Stimulated activated CD4-positive, alpha-beta T cell treated with anti-CD3 and anti-CD28 coated beads, Interleukin-1b, Interleukin-23, amount 100 ng/mL, for 4 hours (primary cell): ENCODE data around the gene NXPH4.
A peak's percentile ranks its signal among the peaks of the same experiment; 100 is the strongest.

Experiments
- DNase-seq, 2 donors: peaks; one replicate each; pipeline ENCODE4 v3.0.0-alpha.2; 2020; ENCODE audit warnings: low read depth in 2 of 2

NXPH4 gene

DNA sequence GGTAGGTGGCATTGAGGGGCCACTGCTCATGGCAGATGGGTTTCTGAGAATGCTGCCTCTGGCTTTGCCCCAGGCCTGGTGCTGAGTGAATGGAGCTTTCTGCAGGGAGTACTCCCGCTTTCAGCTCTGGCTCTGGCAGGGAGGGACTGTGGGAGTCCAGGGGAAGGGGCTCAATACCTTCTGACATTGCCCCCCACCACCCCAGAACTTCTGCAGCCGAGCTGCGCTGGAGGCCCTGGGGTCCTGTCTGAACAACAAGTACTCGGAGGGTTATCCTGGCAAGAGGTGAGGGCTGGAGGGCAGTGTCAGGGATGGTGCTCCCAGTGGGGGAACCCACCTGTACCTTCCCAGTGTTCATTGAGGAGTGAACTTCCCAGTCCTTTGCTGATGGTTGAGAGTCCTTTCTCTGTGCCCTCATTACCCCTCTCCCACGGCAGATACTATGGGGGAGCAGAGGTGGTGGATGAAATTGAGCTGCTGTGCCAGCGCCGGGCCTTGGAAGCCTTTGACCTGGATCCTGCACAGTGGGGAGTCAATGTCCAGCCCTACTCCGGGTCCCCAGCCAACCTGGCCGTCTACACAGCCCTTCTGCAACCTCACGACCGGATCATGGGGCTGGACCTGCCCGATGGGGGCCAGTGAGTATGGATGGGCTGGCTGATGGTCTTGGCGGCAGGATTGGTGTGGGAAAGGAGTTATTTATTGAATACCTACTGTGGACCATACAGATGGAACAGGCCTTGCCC lies 14.9 kb downstream of the NXPH4 start:
- no peak for DNase-seq

DNA sequence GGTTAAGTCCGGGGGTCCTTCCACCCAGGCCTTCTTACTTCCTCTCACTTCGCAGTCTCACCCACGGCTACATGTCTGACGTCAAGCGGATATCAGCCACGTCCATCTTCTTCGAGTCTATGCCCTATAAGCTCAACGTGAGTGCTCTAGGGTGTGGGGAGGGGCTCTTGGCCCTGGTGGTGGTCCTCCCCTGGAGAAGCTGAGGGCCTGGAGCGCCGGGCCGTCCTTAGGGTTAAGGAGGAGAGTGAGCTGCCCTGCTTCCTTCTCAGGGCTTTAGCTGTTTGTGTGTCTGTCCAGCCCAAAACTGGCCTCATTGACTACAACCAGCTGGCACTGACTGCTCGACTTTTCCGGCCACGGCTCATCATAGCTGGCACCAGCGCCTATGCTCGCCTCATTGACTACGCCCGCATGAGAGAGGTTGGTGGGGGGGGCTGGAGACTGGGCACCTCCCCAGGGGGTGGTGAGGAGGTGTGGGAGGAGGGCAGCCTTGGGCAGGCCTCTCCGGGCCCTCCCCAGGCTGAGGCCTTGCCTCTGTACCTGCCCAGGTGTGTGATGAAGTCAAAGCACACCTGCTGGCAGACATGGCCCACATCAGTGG lies 15.7 kb downstream of the NXPH4 start:
- DNase-seq = no peak

DNA sequence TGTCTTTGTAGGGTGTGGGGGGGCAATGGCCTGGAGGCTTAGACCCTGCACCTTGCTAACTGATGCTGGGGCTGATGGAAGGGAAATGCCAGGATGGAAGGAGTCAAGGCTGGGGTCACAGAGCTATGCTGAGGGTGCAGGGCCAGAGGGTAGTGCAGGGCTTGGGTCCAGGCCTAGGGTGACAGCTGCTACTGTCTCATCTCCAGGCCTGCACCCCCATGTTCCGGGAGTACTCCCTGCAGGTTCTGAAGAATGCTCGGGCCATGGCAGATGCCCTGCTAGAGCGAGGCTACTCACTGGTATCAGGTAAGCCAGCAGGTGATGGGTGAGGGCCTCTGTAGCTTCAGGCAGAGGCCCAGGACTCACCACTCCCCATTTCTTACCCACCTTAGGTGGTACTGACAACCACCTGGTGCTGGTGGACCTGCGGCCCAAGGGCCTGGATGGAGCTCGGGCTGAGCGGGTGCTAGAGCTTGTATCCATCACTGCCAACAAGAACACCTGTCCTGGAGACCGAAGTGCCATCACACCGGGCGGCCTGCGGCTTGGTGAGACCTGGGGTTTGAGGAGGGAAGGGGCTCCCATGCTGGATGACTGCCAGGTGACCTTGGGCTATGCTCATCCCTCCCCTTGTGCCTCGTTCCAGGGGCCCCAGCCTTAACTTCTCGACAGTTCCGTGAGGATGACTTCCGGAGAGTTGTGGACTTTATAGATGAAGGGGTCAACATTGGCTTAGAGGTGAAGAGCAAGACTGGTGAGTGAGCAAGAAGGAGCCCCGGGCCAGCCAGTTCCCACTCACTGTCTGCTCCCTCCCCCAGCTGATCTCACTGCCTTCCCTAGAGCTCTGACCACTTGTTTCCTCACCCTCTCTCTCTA lies 17.0 kb downstream of the NXPH4 start:
- no peak for DNase-seq

DNA sequence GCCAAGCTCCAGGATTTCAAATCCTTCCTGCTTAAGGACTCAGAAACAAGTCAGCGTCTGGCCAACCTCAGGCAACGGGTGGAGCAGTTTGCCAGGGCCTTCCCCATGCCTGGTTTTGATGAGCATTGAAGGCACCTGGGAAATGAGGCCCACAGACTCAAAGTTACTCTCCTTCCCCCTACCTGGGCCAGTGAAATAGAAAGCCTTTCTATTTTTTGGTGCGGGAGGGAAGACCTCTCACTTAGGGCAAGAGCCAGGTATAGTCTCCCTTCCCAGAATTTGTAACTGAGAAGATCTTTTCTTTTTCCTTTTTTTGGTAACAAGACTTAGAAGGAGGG lies 17.6 kb downstream of the NXPH4 start:
- DNase-seq = no peak

DNA sequence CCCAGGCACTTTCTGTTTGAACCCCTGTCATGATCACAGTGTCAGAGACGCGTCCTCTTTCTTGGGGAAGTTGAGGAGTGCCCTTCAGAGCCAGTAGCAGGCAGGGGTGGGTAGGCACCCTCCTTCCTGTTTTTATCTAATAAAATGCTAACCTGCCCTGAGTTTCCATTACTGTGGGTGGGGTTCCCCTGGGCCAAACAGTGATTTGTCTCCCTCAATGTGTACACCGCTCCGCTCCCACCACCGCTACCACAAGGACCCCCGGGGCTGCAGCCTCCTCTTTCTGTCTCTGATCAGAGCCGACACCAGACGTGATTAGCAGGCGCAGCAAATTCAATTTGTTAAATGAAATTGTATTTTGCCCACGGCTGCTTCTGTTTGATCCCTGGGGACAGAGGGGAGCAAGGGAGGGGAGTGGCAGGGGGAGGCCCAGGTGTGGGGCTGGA lies 18.0 kb downstream of the NXPH4 start:
- DNase-seq = no peak

DNA sequence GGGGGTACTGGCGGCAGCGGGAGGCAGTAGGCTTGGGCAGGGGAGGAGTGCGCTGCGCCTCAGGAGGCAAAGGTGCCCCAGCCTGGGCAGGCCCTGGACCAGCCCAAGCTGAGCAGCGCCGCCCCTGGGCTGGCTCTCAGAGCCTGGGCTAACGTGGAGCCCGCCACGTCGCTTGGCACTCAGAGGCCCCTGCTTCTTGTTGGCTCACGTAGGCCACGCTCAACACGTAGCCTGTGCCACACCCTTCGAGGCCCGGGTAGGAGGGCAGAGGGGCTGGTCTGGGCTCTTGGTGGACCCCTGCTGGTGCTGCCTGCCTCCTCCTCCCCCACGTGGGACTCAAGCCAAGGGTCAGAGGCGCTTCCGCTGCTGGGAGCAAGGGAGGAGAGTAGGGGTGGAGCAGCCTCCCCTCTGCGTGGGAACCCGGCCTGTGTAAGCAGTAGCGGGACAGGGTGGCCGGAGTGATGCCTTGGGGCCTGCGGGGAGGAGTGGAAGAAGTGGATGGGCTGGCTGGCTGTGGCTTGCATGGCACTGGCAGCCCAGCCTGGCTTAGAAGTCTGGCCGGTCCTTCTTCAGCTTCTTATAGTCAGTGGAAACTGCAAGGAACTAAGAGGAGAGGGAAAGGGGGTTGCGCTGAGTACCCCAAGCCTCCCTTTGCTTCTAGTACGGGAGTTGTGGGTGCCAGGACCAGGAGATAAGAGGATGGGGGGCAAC lies 18.6 kb downstream of the NXPH4 start:
- no peak for DNase-seq

DNA sequence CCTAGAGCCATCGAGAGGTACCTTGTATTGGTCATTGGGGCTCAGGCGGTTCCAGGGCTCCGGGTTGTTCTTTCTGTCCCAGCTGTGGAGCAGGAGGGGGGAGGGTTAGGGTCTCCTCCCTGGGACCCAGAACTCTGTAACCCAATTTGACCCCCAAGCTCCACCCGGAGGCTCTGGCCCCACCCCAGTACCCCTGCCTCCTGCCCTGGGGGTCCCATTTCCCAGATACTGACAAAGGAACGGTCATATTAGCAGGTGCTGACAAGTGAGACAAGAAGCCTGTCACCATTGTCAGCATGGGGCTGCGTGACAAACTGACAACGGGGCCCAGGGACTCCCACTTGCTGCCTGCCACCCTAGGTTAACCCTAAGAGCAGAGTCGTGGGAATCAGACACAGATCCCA lies 19.1 kb downstream of the NXPH4 start:
- DNase-seq = no peak

DNA sequence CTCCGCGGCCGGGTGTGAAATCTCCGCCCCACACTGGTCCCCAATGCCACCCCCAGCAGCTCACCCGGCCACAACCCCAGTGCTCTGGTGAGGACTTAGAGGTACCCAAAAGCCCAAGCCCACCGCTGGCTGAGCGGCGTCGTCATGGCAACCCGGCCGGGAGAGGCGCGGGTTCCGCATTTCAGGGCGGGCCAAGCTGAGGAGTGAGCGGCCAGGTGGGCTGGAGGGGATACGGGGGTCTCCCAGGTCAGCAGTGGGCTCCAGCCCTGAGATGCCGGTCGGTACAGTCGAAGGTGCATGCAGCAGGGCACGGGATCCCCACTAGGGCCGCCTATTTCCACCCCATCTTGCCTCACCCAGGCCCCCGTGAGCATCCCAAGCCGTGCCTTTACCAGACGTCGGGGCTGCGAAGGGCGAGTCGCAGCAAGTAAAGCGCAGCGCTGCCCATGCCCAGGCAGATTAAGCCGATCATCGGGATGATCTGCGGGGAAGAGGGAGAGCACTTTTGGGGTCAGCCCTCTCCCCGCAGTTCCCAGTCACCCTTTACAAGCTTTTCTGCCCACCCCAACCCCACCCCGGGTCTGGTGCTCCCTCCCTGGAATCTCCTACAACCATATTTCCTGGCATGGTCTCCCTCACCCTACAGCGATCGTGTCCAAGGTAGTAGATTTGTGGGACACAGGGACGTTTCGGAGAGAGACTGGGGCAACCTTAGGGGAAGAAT lies 19.8 kb downstream of the NXPH4 start:
- no peak for DNase-seq

DNA sequence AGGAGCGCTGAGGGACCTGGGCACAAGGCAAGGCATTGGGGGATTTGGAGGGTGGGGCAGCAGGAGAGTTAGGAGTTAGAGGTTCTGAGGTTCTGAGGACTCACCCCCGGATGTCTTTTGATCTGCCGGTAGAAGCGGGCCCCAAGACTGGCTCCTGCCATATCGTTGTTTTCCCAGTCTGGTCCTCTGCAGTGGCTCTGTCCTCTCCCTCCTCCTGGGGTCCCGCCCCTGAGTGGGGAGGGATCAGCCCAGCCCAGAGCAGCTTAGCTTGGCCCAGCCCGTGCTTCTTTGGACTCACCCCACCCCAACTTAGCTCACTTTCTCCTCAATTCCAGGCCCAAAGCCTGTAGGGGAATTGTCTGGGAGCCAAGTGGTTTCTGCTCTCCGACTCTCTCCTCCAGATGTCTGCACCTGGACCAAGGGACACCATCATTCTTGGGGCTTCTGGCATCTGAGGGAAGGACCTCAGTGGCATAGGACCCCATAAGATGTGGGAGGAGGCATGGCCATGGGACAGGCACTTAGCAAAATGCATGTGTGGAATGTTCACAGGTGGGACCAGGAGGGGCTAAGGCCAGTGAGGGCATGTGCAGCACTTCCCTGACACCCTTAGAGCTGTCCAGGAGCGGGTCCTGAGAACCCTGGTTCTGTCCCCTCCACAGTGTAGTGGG lies 20.5 kb downstream of the NXPH4 start:
- DNase-seq = no peak

DNA sequence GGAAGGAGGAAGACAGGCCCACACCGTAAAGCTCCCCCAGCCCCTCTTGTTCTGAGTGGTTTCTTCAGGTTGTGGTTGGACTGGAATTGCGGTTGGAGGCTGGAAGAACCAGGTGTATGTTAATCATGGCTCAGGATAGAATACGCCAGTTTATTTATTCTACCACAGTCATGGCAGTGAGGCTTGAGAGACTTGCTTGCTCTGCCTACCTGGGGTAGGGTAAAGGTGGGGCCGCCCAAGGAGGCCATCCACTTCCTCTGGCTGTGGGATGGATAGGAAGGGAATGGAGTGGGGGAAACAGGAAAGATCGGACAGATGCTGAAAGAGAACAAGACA lies 21.0 kb downstream of the NXPH4 start:
- DNase-seq = no peak

DNA sequence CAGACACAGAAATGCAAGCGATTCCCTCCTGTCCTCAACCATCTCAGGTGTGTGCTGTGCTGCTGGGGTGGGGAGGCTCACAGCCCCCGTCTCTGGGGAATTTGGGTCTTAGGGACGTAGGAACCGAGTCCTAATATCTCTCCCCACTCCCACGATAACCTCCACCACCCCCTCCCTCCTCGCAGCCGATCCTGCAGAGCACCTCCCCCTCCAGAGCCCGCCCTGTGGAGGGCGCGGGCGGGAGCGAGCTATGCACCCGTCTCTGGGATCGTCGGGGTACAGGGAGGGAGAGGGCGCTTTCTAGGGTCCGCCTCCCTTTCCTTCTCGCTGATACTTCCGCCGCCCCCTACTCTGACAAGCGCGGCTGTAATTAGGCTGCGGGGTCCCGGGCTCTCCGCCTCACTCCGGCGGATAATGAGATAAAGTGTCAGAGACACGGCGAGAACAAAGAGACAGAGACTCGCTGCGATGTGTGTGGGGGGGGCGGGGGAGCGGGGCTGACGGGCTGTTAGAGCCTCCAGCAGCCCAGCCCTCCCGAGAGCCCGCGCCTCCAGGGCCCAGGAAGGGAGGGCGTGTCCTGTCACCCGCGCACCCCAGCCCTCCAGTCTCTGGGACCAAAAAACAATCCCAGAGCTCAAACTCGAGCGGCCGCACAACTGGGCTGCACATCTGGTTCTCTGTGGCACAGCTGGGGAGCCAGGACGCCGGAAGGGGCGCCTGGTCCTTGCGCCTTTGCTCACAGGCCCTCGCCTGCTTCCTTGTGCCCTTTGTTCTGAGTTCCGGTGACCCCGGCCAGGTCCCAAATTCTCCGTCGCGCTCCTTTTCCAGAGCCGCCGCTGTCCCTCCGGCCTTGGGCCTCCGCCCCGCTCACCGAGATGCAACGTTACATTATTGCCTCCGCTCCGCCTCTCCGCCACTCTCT lies 21.6 kb downstream of the NXPH4 start:
- no peak for DNase-seq

DNA sequence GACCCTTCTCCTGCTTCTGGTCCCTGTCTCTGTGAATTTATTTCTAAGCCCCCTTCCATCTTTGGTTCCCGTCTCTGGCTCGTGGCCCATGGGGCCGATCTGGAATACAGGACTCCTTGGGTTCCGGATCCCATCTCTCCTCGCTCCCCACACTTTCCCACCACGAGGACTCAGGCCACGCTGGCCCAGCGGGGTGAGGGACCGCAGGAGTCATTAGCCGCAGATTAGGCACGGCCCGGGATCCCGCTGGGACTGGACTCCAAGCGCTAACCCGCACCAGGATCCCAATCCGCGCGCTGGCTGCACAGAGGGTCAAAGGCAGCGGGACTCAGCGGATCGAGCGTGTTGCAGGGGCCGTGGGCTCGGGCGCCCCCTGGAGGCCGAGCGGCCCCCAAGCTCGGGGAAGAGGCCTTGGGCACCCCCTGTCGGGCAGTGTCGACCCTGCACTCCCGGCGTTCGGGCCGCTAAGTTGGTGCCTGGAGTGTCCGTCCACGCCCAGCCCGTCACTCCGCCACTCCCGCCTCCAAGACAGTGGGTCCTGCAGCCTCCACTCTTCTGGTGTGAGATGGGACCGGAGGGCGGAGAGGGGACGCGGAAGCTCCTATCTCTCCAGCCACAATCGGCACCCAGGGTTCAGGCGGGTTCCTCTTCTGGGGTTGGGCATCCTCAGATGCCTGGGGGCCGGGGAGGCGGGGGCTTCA lies 22.4 kb downstream of the NXPH4 start:
- peak; percentile 83 to 89 for DNase-seq

DNA sequence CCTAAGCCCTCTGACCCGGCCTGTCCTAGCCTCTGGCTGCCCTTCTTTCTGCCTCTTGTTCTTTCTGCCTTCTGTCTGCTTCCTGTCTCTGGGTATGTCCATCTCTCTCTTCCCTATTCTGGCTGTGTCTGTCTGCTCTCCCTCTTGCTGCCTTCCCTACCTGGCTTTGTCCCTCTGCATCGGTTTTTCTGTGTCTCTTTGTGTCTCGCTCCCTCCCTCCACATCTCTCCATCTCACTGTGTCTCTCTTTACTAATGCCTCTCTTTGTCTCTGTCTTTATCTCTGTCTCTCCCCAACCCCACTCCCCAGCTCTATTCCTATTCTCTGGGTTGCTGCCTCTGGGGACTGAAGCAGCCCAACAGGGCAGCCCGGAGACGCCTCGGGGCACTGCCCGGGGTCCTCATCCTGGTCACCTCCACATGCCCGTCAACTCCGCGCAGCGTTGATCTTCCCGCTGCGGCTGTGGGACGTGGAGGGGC lies 23.0 kb downstream of the NXPH4 start:
- no peak for DNase-seq

DNA sequence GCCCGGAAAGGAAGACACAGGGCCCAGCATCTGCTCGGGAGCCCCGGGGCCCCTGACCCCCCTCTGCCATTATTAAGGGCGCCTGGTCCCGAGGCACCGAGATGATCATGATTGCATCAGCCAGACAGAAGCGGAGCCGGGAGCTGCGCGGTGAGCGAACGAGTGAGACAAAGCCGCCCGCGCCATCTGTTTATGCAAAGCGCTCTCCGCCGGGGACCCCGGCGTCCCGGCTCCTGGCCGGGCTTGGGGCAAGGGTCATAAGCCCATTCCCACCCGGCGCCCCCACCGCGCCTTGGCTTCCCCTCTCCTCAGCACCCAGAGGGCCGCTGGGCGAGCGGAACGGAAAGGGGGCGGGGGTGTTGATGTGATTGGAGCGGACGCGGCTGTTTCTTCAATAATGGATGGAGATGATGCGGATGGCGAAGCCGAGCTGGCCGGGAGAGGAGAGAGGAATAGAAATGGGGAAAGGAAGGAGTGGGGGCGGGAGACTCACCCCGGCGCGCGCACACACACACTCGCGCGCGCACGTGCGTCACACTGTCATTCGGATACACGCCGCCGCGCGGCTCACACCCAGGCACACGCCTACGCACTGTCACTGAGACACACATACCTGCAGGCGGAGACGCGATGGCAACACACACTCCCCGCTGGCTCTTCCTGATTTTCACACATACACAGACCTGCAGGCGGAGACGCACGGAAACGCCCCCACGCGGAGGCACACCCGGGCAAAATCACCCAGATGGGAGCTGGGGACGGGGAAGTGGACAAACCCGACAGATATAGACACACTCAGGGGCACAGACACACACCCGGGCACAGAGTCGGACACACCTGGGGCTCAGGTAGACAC lies 23.7 kb downstream of the NXPH4 start:
- DNase-seq = peak; percentile 64 to 79

DNA sequence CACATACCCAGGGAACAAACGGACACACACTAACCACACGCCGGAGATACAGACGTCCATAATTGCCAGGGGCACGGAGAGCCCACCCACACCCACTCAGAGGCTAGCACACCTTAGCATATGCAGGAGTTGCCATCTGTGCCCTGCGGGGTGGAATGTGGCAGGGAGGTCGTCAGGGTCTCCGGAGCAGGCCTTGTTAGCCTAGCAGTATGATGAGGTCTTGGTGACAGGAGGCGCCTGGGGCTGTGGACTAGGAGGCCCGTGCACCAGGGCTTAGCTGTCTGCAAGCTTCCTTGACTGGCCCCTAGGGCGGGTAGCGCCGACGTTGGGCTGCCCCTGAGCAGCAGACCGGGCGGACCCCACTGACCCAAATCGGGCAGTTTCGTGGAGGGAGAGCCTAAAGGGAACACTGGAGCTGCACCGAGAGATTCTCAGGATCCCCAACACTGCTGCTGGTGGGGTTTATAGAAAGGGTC lies 24.4 kb downstream of the NXPH4 start:
- DNase-seq = no peak

DNA sequence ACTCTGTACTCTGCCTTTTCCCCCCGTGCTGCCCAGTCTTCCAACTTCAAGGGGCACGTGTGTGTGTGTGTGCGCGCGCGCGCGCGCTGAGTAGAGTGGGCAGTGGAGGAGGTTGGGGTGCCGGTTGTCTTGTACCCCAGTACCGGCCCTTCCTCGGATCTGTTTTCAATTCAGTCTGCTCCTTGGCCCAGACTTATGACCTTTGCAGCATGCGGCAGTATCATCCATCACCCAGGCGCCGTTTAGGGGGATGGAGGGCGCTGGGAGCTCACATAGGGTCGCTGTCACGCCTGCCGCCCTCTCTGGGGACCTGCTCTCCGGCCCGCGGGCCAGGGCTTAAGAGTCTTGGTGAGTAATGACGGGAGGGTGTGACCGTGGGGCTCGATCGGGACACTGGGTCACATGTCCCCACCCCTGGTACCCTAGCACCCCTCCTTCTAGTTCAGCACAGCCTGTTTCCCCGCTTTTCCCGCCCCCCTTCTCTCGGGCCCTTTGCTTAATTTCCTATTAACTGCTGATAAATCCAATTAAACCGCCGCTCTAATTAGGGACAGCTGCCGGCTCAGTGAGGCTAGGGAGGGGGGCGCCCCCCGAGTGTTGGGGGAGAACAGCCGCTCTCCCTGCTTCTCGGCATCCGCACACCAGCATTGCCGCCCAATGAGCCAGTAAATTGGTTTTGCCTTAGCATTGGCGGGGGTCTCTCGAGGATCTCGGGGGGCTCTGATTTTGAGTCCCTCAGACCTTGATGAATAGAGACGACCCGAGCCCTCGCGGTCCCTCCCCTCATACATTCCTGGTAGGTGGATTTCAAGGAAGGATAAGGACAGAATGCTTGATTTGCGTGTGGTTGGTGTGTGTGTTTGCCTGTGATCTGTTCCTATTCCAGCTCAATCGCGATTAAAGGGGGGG lies 25.1 kb downstream of the NXPH4 start:
- no peak for DNase-seq

DNA sequence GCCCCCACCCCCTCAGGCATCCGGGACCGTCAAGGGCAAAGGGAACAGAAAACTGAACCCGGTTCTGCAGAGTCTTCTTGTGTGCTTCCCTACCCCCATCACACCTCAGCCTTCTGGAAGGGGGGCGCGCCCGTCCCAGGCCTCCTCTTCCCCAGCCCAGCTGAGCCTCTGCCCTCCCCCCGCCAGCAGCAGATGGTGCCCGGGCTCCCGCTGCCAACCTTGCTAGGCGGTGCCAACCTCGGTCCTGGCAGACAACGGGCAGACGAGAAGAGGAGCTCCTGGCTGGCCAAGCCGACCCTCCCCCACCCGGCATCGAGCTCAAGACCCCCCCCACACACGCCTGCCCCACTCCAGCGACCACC lies 25.7 kb downstream of the NXPH4 start:
- no peak for DNase-seq
